HepG2 (cell line): Measurements from ENCODE around the gene ARFIP1. TPM values are rescaled to one million over a fixed set of nuclear protein-coding genes. Genes with fewer than 3 reads are reported as not detected.

Experiments used
- ATAC-seq: fragments of 200-7000 bp; cut with Tn5 transposase; 3 replicates; pipeline ENCODE4 v1.9.1; 2020; ENCODE audit warnings: mild to moderate bottlenecking, moderate library complexity
- BruUV-seq: library from RNA; stranded (reverse); fragments of 400-500 nt; replicated peaks from 2 replicates; lab custom pipeline; 2021; lab: Mats Ljungman, UMichigan
- CTCF ChIA-PET: fragments of 300-600 bp; formaldehyde crosslinking; extraction: SDS; loops from one replicate; lab custom pipeline; 2021; ENCODE audit warnings: low total read pairs, inconsistent platforms, low intra/inter-chr PET ratio; lab: Yijun Ruan, JAX
- POLR2A ChIA-PET: fragments of 350-600 bp; sonication (Branson Sonifier 250); formaldehyde crosslinking; loops from one replicate; lab custom pipeline; 2020; ENCODE audit warnings: antibody characterized with exemption, inconsistent platforms; lab: Yijun Ruan, JAX
- DNase-seq: peaks from one replicate; pipeline ENCODE4 v3.0.0-alpha.2; 2015; ENCODE audit warnings: low spot score
- FAIRE-seq: peaks from 3 replicates; lab custom pipeline; 2011; peaks lifted over from hg19 to GRCh38; lab: Jason Lieb, UNC
- H2AFZ ChIP-seq: one replicate; pipeline ENCODE4 v1.6.1; 2011; ENCODE audit warnings: low read length, inconsistent platforms
- H3K27ac ChIP-seq: fragments of 300-600 bp; 3 replicates; pipeline ENCODE4 v1.8.0; 2011; ENCODE audit warnings: mixed run types, mild to moderate bottlenecking, mixed read lengths, low read length, inconsistent platforms; ENCODE audit not compliant: insufficient read depth; ENCODE audit errors: extremely low read length
- H3K27me3 ChIP-seq, 2 experiments: fragments of 200-600 bp in 1 of 2; 2 replicates in 1 of 2; 3 replicates in 1 of 2; pipeline versions ENCODE4 v1.6.0 to v1.8.0; 2011; ENCODE audit warnings: low read length in 2 of 2, mild to moderate bottlenecking in 2 of 2, moderate library complexity in 2 of 2, inconsistent platforms in 1 of 2; ENCODE audit not compliant: insufficient read depth in 2 of 2, control insufficient read depth in 1 of 2
- H3K36me3 ChIP-seq, 2 experiments: fragments of 200-600 bp in 1 of 2; replicated peaks in 1 of 2; 2 replicates in 1 of 2; 3 replicates in 1 of 2; pipeline versions ENCODE4 v1.5.1 to v1.8.0; 2011; ENCODE audit warnings: low read length in 2 of 2, inconsistent platforms in 1 of 2; ENCODE audit not compliant: insufficient read depth in 2 of 2, control insufficient read depth in 1 of 2
- H3K4me1 ChIP-seq: 2 replicates; pipeline ENCODE4 v1.5.1; 2012; ENCODE audit warnings: low read length, inconsistent platforms; ENCODE audit not compliant: insufficient read depth
- H3K4me2 ChIP-seq: 2 replicates; pipeline ENCODE4 v1.6.0; 2011; ENCODE audit warnings: low read depth, low read length, inconsistent platforms
- H3K4me3 ChIP-seq, 3 experiments: fragments of 200-600 bp in 1 of 3; sonication (generic), shearing (Covaris generic) in 1 of 3; replicated peaks in 1 of 3; 2 replicates each; pipeline ENCODE4 v1.5.1; 2011 to 2016; ENCODE audit warnings: low read length in 3 of 3, inconsistent platforms in 2 of 3, low read depth in 2 of 3, mild to moderate bottlenecking in 2 of 3, control low read depth in 1 of 3, mixed read lengths in 1 of 3; ENCODE audit not compliant: insufficient read depth in 1 of 3
- H3K79me2 ChIP-seq: one replicate; pipeline ENCODE4 v1.6.1; 2011; ENCODE audit warnings: low read length, inconsistent platforms; ENCODE audit not compliant: insufficient read depth
- H3K9ac ChIP-seq: 2 replicates; pipeline ENCODE4 v1.6.0; 2011; ENCODE audit warnings: mild to moderate bottlenecking, low read depth, low read length, inconsistent platforms; ENCODE audit not compliant: insufficient read depth
- H3K9me3 ChIP-seq: 2 replicates; pipeline ENCODE4 v1.5.1; 2012; ENCODE audit warnings: mild to moderate bottlenecking, low read length
- H4K20me1 ChIP-seq: 2 replicates; pipeline ENCODE4 v1.6.0; 2011; ENCODE audit warnings: inconsistent platforms, mild to moderate bottlenecking, low read length, moderate library complexity; ENCODE audit not compliant: insufficient read depth
- DNMT3B ChIP-seq: conservative IDR thresholded peaks from 2 replicates; pipeline ENCODE4 v1.6.1; 2016; ENCODE audit warnings: missing biosample characterization, control low read depth
- HCFC1 ChIP-seq: fragments of 150-350 bp; IDR thresholded peaks from 2 replicates; pipeline ENCODE4 v1.6.1; 2014; ENCODE audit warnings: low read depth, low read length
- KDM4B ChIP-seq: sonication (generic); formaldehyde crosslinking; IDR thresholded peaks from 2 replicates; pipeline ENCODE4 v1.4.0; 2020; ENCODE audit warnings: missing genetic modification reagents
- MEIS1 ChIP-seq: sonication (generic); formaldehyde crosslinking; IDR thresholded peaks from 2 replicates; pipeline ENCODE4 v1.9.0; 2021; ENCODE audit warnings: mild to moderate bottlenecking, missing genetic modification reagents, moderate library complexity, borderline replicate concordance
- REXO4 ChIP-seq: sonication (generic); formaldehyde crosslinking; IDR thresholded peaks from 2 replicates; pipeline ENCODE4 v1.8.0; 2022; ENCODE audit warnings: missing genetic modification reagents, mild to moderate bottlenecking, borderline replicate concordance
- SIN3A ChIP-seq: IDR thresholded peaks from 2 replicates; pipeline ENCODE4 v1.6.1; 2011; ENCODE audit warnings: low read depth, mild to moderate bottlenecking, control low read depth, low read length, borderline replicate concordance
- SMAD3 ChIP-seq: sonication (generic); formaldehyde crosslinking; IDR thresholded peaks from 2 replicates; pipeline ENCODE4 v1.4.0; 2020; ENCODE audit warnings: missing genetic modification reagents
- ZBTB7B ChIP-seq: sonication (generic); formaldehyde crosslinking; IDR thresholded peaks from 2 replicates; pipeline ENCODE4 v1.4.0; 2020; ENCODE audit warnings: missing genetic modification reagents
- ZFX ChIP-seq: sonication (generic); formaldehyde crosslinking; IDR thresholded peaks from 2 replicates; pipeline ENCODE4 v1.4.0; 2020; ENCODE audit warnings: mild to moderate bottlenecking, low read depth, missing genetic modification reagents, moderate library complexity
- ZNF382 ChIP-seq: sonication (generic); formaldehyde crosslinking; IDR thresholded peaks from 2 replicates; pipeline ENCODE4 v1.5.0; 2020; ENCODE audit warnings: missing genetic modification reagents, mild to moderate bottlenecking, borderline replicate concordance
- ZNF543 ChIP-seq: sonication (generic); formaldehyde crosslinking; IDR thresholded peaks from 2 replicates; pipeline ENCODE4 v1.4.0; 2020; ENCODE audit warnings: mild to moderate bottlenecking, missing genetic modification reagents
- WGBS: methylation state at CpG from one replicate; pipeline ENCODE4 v1.1.6; 2017; ENCODE audit warnings: low lambda C conversion rate; 5-methylcytosine and 5-hydroxymethylcytosine counted together
- in situ Hi-C: cut with HindIII; loops from 2 replicates; pipeline ENCODE4 v1.10.0; 2017; ENCODE audit warnings: low pct_unique_long_range_greater_than_20kb; ENCODE audit not compliant: extremely low pct_ligation_motif_present
- intact Hi-C: fragments of 100-400 bp; cut with micrococcal nuclease; formaldehyde crosslinking; loops from one replicate; pipeline ENCODE4 v1.10.0; 2022; ENCODE audit not compliant: unreplicated experiment
- polyA plus RNA-seq, 8 experiments: library from polyadenylated mRNA; depleted of rRNA in 3 of 8; stranded (reverse) in 7 of 8; unstranded in 1 of 8; fragments of >200 nt; fragmentation: Illumina TruSeq in 4 of 8; extraction: Trizol in 4 of 8; gene quantifications; 2 replicates each; pipeline versions ENCODE4 v1.2.1 to v1.2.3, GENCODE V29; 2011 to 2016; ENCODE audit warnings: low read depth in 4 of 8, missing spikeins in 1 of 8, mixed read lengths in 1 of 8; ENCODE audit not compliant: insufficient read depth in 1 of 8
- total RNA-seq, 5 experiments: library from RNA; depleted of rRNA; stranded (reverse); fragments of >200 nt; fragmentation: Illumina TruSeq; extraction: Trizol; gene quantifications; 2 replicates each; pipeline ENCODE4 v1.2.3, GENCODE V29; 2016; ENCODE audit warnings: low read depth in 1 of 5
- TF ChIP-seq, protein P1 (sequence below): sonication (generic); formaldehyde crosslinking; conservative IDR thresholded peaks from 2 replicates; pipeline ENCODE4 v1.8.0; 2022; ENCODE audit warnings: missing genetic modification reagents
- TF ChIP-seq, protein P2 (sequence below): sonication (generic); formaldehyde crosslinking; IDR thresholded peaks from 2 replicates; pipeline ENCODE4 v1.5.0; 2020; ENCODE audit warnings: mild to moderate bottlenecking, missing genetic modification reagents, borderline replicate concordance

Gene ARFIP1
- total and polyA plus RNA-seq, 2 of the 13 experiments (the other 11 are each of a cell fraction or from before 2014, with no cell fraction given), result 9.9 to 27.7 TPM

DNA sequence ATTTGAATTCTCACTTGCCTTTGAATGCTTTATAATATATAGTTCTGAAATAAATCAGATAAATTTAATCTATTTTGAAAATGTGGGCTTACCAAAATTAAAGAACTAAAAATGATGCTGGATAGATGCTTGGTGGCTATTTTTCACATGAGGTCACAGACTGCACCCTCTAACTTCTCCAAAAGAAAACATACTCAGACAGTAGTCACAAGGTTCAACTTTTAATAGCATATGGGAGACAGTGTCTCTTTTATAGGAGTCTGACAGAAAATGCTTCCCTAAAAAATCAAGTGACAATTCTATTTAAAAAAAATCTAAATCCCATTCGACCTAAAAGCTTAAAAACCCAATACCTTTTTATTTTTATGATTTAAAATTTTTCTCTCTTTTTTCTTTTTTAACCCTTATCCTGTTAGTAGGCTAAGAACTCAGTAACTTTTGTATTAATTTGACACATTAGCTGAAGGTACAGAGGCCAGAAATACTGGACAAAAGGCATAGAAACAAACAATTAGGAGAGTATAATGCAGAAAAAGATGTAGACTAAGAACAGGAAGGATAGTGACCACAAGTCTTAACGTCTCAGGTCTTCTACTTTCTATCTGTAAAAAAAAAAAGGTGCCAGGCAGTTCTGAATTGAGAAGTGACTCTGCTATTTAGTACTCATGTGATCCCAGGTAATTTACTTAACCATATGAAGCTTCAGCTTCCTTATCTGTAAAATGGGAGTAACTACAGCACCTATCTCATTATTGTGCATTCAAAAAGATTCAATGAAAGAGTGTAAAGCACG, 7.8 kb upstream of the ARFIP1 start:
- in situ Hi-C loops, result no loop called here
- intact Hi-C loops, result loop anchor here (10.0 kb wide), 1 partner anchor 183 kb away; no protein-coding TSS in a partner anchor
- no peaks in the 10 kb centered on the region for H3K4me1 ChIP-seq
- no peaks in the 10 kb centered on the region for H3K27me3 ChIP-seq
- 52% methylated on average over 3 of the region's 3 CpGs for WGBS
- no peak overlapping the region for H2AFZ ChIP-seq
- BruUV-seq, result no TSS peak
- H3K9me3 ChIP-seq, result no peaks in the 10 kb centered on the region
- CTCF ChIA-PET, result no interaction called here
- H3K36me3 ChIP-seq, result no peaks in the 10 kb centered on the region
- ATAC-seq (no peak), DNase-seq (no peak), FAIRE-seq (no peak)
- H4K20me1 ChIP-seq, result no peaks in the 10 kb centered on the region
- H3K4me2 ChIP-seq, result no peak overlapping the region
- no peak overlapping the region for H3K4me3 ChIP-seq
- H3K9ac ChIP-seq, result no peak overlapping the region
- H3K27ac ChIP-seq, result no peak overlapping the region
- no peaks in the 10 kb centered on the region for H3K79me2 ChIP-seq
- TF ChIP-seq, protein P1, sequence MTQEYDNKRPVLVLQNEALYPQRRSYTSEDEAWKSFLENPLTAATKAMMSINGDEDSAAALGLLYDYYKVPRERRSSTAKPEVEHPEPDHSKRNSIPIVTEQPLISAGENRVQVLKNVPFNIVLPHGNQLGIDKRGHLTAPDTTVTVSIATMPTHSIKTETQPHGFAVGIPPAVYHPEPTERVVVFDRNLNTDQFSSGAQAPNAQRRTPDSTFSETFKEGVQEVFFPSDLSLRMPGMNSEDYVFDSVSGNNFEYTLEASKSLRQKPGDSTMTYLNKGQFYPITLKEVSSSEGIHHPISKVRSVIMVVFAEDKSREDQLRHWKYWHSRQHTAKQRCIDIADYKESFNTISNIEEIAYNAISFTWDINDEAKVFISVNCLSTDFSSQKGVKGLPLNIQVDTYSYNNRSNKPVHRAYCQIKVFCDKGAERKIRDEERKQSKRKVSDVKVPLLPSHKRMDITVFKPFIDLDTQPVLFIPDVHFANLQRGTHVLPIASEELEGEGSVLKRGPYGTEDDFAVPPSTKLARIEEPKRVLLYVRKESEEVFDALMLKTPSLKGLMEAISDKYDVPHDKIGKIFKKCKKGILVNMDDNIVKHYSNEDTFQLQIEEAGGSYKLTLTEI (CRISPR knock-in tag), result no peak
- no peak for TF ChIP-seq MEIS1 (CRISPR knock-in tag)
- TF ChIP-seq SIN3A, result no peak
- TF ChIP-seq HCFC1, result no peak
- TF ChIP-seq, protein P2, sequence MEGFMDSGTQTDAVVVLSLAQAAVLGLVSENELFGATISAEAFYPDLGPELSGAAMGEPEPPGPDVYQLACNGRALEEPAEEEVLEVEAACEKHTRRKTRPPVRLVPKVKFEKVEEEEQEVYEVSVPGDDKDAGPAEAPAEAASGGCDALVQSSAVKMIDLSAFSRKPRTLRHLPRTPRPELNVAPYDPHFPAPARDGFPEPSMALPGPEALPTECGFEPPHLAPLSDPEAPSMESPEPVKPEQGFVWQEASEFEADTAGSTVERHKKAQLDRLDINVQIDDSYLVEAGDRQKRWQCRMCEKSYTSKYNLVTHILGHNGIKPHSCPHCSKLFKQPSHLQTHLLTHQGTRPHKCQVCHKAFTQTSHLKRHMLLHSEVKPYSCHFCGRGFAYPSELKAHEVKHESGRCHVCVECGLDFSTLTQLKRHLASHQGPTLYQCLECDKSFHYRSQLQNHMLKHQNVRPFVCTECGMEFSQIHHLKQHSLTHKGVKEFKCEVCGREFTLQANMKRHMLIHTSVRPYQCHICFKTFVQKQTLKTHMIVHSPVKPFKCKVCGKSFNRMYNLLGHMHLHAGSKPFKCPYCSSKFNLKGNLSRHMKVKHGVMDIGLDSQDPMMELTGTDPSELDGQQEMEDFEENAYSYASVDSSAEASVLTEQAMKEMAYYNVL (CRISPR knock-in tag), result no peak
- TF ChIP-seq ZNF543 (CRISPR knock-in tag), result no peak
- TF ChIP-seq ZNF382 (CRISPR knock-in tag), result no peak
- TF ChIP-seq DNMT3B (CRISPR knock-in tag), result no peak
- no peak for TF ChIP-seq KDM4B (CRISPR knock-in tag)
- TF ChIP-seq REXO4 (CRISPR knock-in tag), result no peak
- TF ChIP-seq ZFX, result no peak
- no peak for TF ChIP-seq SMAD3 (CRISPR knock-in tag)
- TF ChIP-seq ZBTB7B (CRISPR knock-in tag), result no peak
- POLR2A ChIA-PET, result no interaction called here
